OCI-LY7 (cell line): ENCODE results near the gene WWOX. TPM values are rescaled to one million over a fixed set of nuclear protein-coding genes. Genes with fewer than 3 reads are reported as not detected.

Experiments
- BruUV-seq: library from RNA; stranded (reverse); fragments of 400-500 nt; replicated peaks from 2 replicates; lab custom pipeline; 2021; lab: Mats Ljungman, UMichigan
- CTCF ChIA-PET: fragments of 300-600 bp; sonication (Branson Sonifier 250); formaldehyde crosslinking; loops from one replicate; lab custom pipeline; 2022; ENCODE audit warnings: antibody characterized with exemption; ENCODE audit not compliant: unreplicated experiment; lab: Charles Lee
- POLR2A ChIA-PET: fragments of 300-600 bp; sonication (Branson Sonifier 250); formaldehyde crosslinking; loops from one replicate; lab custom pipeline; 2022; ENCODE audit warnings: antibody characterized with exemption; lab: Charles Lee
- DNase-seq: peaks from one replicate; pipeline ENCODE4 v3.0.0-alpha.2; 2015; ENCODE audit warnings: low spot score
- H2AFZ ChIP-seq: fragments of 200-600 bp; sonication (generic), shearing (Covaris generic); 2 replicates; pipeline ENCODE4 v1.6.1; 2014; ENCODE audit warnings: mild to moderate bottlenecking, antibody characterized with exemption, low read length, moderate library complexity
- H3K27ac ChIP-seq: fragments of 200-600 bp; sonication (generic); 2 replicates; pipeline ENCODE4 v1.5.1; 2014; ENCODE audit warnings: mixed run types, low read depth, mild to moderate bottlenecking, moderate library complexity, low read length, inconsistent platforms; ENCODE audit not compliant: poor library complexity, severe bottlenecking
- H3K36me3 ChIP-seq: fragments of 200-600 bp; sonication (generic); 2 replicates; pipeline ENCODE4 v1.6.1; 2014; ENCODE audit warnings: mild to moderate bottlenecking, antibody characterized with exemption, low read length, moderate library complexity, mixed read lengths; ENCODE audit not compliant: insufficient read depth
- H3K4me1 ChIP-seq: fragments of 200-600 bp; sonication (generic); 2 replicates; pipeline ENCODE4 v1.5.1; 2014; ENCODE audit warnings: mild to moderate bottlenecking, low read length; ENCODE audit not compliant: insufficient read depth, poor library complexity, severe bottlenecking
- H3K4me2 ChIP-seq: fragments of 200-600 bp; sonication (generic); 2 replicates; pipeline ENCODE4 v1.6.1; 2014; ENCODE audit warnings: mild to moderate bottlenecking, low read length
- H3K4me3 ChIP-seq: fragments of 200-600 bp; sonication (generic); 2 replicates; pipeline ENCODE4 v1.5.1; 2014; ENCODE audit warnings: mild to moderate bottlenecking, low read depth, low read length; ENCODE audit not compliant: poor library complexity, severe bottlenecking
- H3K79me2 ChIP-seq: fragments of 200-600 bp; sonication (generic); 2 replicates; pipeline ENCODE4 v1.6.1; 2016; ENCODE audit warnings: low read depth, mild to moderate bottlenecking, low read length, moderate library complexity, mixed read lengths; ENCODE audit not compliant: insufficient read depth
- H3K9me2 ChIP-seq: fragments of 200-600 bp; sonication (generic); 2 replicates; pipeline ENCODE4 v1.6.1; 2016; ENCODE audit warnings: mild to moderate bottlenecking, low read length, mixed read lengths; ENCODE audit not compliant: insufficient read depth
- H3K9me3 ChIP-seq: fragments of 200-600 bp; sonication (generic); 2 replicates; pipeline ENCODE4 v1.6.1; 2014; ENCODE audit warnings: mild to moderate bottlenecking, mixed run types, low read length, mixed read lengths
- H4K20me1 ChIP-seq: fragments of 200-600 bp; sonication (generic); 2 replicates; pipeline ENCODE4 v1.6.1; 2014; ENCODE audit warnings: mild to moderate bottlenecking, antibody characterized with exemption, low read length, moderate library complexity, mixed read lengths; ENCODE audit not compliant: insufficient read depth
- CTCF ChIP-seq: fragments of 200-600 bp; sonication (generic); conservative IDR thresholded peaks from 2 replicates; pipeline ENCODE4 v1.5.1; 2014; ENCODE audit warnings: mild to moderate bottlenecking, antibody characterized with exemption, low read length, moderate library complexity, mixed read lengths
- EZH2phosphoT487 ChIP-seq: fragments of 200-600 bp; sonication (generic); IDR thresholded peaks from 2 replicates; pipeline ENCODE4 v1.6.1; 2018; ENCODE audit warnings: low read depth, borderline replicate concordance, mild to moderate bottlenecking, mixed run types, antibody characterized with exemption, low read length, moderate library complexity, mixed read lengths
- intact Hi-C: fragments of 100-400 bp; cut with micrococcal nuclease; formaldehyde crosslinking; loops from one replicate; pipeline ENCODE4 v1.10.0; 2022; ENCODE audit not compliant: unreplicated experiment
- total RNA-seq, 2 experiments: library from RNA; depleted of rRNA in 1 of 2; stranded (reverse); fragments of >200 nt in 1 of 2; shearing (Covaris generic) in 1 of 2; gene quantifications; 2 replicates each; pipeline ENCODE4 v1.2.3, GENCODE V29; 2014 to 2022

Gene WWOX
- total RNA-seq, 2 experiments from 2014 or later = 40.2 to 47.6 TPM

- BruUV-seq = no TSS peak
- H3K9me3 ChIP-seq = no peaks in the 10 kb centered on the region
Observed at GRCh38 chr16:78505544-78506366, 406.3 kb downstream of the WWOX start.

DNA sequence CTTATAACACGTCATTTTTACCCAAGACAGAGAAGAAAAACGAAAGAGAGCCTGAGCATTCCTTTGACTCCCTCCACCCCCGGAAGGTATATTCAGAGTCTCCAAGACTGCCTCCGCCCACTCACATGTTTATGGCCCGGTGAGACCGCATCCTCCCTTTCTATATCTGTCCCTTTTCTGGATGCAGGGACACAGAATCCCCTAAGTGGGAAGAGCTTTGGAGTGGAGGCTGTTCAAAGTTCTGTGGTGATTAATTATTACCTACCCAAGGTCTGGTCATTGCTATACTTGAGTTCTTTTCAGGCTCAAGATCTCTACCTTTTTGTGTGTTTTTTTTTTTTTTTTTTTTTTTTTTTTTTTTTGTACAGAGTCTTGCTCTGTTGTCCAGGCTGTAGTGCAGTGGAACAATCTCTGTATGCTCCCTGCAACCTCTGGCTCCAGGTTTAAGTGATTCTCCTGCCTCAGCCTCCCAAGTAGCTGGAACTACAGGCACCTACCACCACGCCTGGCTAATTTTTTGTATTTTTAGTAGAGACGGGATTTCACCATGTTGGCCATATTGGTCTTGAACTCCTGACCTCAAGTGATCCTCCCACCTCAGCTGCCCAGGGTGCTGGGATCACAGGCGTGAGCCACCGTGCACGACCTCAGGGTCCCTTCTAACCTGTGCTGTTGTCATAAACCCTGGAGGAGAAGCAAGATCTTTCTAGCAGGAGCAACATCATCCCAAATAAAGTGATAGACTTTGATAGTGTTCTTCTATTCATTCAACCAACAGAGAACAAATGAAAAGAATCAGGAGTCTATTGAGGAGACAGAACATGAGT, 407.1 kb downstream of the WWOX start:
- Histone ChIP-seq H2AFZ (no peak overlapping the region), H3K9me2 (no peaks in the 10 kb centered on the region)
- CTCF ChIA-PET = no interaction called here

More at GRCh38 chr16:78505544-78506366, 406.3 kb downstream of the WWOX start:
- no peak overlapping the region for H3K27ac ChIP-seq
- H3K9me2 ChIP-seq = no peaks in the 10 kb centered on the region
- ChIA-PET POLR2A (no interaction called here), CTCF (no interaction called here)
- H3K4me2 ChIP-seq = no peak overlapping the region
- DNase-seq = no peak
- H4K20me1 ChIP-seq = no peaks in the 10 kb centered on the region
- intact Hi-C loops = loop anchor here (10.0 kb wide), 1 partner anchor 381 kb away; no protein-coding TSS in a partner anchor
- H3K4me3 ChIP-seq = no peak overlapping the region
- TF ChIP-seq EZH2phosphoT487 = no peak
- TF ChIP-seq CTCF = no peak
- H3K36me3 ChIP-seq = no peaks in the 10 kb centered on the region
- H3K4me1 ChIP-seq = no peaks in the 10 kb centered on the region
- H3K79me2 ChIP-seq = no peaks in the 10 kb centered on the region
- H2AFZ ChIP-seq = no peak overlapping the region

More for the DNA sequence above, 407.1 kb downstream of the WWOX start:
- Histone ChIP-seq H3K79me2 (no peaks in the 10 kb centered on the region), H3K27ac (no peak overlapping the region), H4K20me1 (no peaks in the 10 kb centered on the region), H3K36me3 (no peaks in the 10 kb centered on the region), H3K4me1 (no peaks in the 10 kb centered on the region), H3K4me2 (no peak overlapping the region), H3K4me3 (no peak overlapping the region), H3K9me3 (no peaks in the 10 kb centered on the region)
- TF ChIP-seq EZH2phosphoT487 (no peak), CTCF (no peak)
- intact Hi-C loops = loop anchor here (10.0 kb wide), 1 partner anchor 382 kb away; no protein-coding TSS in a partner anchor
- BruUV-seq = no TSS peak
- POLR2A ChIA-PET = no interaction called here
- no peak for DNase-seq
